Neural cell (in vitro differentiated cells): ENCODE data around the gene PIK3CG. TPM values are rescaled to one million over a fixed set of nuclear protein-coding genes. Genes with fewer than 3 reads are reported as not detected.

Source experiments
- H2AFZ ChIP-seq: fragments of 200-600, 300-800 bp; sonication (generic), shearing (Covaris generic); 2 replicates; pipeline ENCODE4 v1.6.0; 2014; ENCODE audit warnings: low read depth, mild to moderate bottlenecking, antibody characterized with exemption, low read length, moderate library complexity
- H3F3A ChIP-seq: fragments of 200-600 bp; shearing (Covaris generic); 2 replicates; pipeline ENCODE4 v1.6.1; 2016; ENCODE audit warnings: mild to moderate bottlenecking, moderate library complexity, mixed read lengths, antibody characterized with exemption, low read length; ENCODE audit not compliant: insufficient read depth, poor library complexity, severe bottlenecking
- H3K27ac ChIP-seq: fragments of 200-600, 300-800 bp; sonication (generic), shearing (Covaris generic); 2 replicates; pipeline ENCODE4 v1.5.1; 2014; ENCODE audit warnings: mild to moderate bottlenecking, low read length, moderate library complexity
- H3K27me3 ChIP-seq: fragments of 300-800, 200-600 bp; sonication (generic), shearing (Covaris generic); 2 replicates; pipeline ENCODE4 v1.6.0; 2014; ENCODE audit warnings: mild to moderate bottlenecking, low read depth, low read length, moderate library complexity; ENCODE audit not compliant: insufficient read depth
- H3K36me3 ChIP-seq: fragments of 300-800, 200-600 bp; sonication (generic), shearing (Covaris generic); 2 replicates; pipeline ENCODE4 v1.5.1; 2014; ENCODE audit warnings: mild to moderate bottlenecking, antibody characterized with exemption, low read length, moderate library complexity; ENCODE audit not compliant: insufficient read depth
- H3K4me2 ChIP-seq: fragments of 300-800, 200-600 bp; sonication (generic), shearing (Covaris generic); 2 replicates; pipeline ENCODE4 v1.6.0; 2014; ENCODE audit warnings: mild to moderate bottlenecking, low read length
- H3K4me3 ChIP-seq: fragments of 300-800, 200-600 bp; sonication (generic), shearing (Covaris generic); 2 replicates; pipeline ENCODE4 v1.5.1; 2014; ENCODE audit warnings: mild to moderate bottlenecking, low read length, moderate library complexity
- H3K79me2 ChIP-seq: fragments of 200-600 bp; shearing (Covaris generic); replicated peaks from 2 replicates; pipeline ENCODE4 v1.6.0; 2014; ENCODE audit warnings: mild to moderate bottlenecking, low read length, moderate library complexity; ENCODE audit not compliant: insufficient read depth
- H3K9ac ChIP-seq: fragments of 300-800, 200-600 bp; sonication (generic), shearing (Covaris generic); 2 replicates; pipeline ENCODE4 v1.6.1; 2016; ENCODE audit warnings: mild to moderate bottlenecking, low read length, mixed read lengths
- H3K9me2 ChIP-seq: fragments of 200-600 bp; shearing (Covaris generic); 2 replicates; pipeline ENCODE4 v1.6.1; 2016; ENCODE audit warnings: mild to moderate bottlenecking, low read length, mixed read lengths; ENCODE audit not compliant: insufficient read depth
- H3K9me3 ChIP-seq: fragments of 200-600, 300-800 bp; sonication (generic), shearing (Covaris generic); 2 replicates; pipeline ENCODE4 v1.6.1; 2016; ENCODE audit warnings: mild to moderate bottlenecking, mixed run types, low read length, moderate library complexity, mixed read lengths
- H4K20me1 ChIP-seq: fragments of 200-600 bp; shearing (Covaris generic); 2 replicates; pipeline ENCODE4 v1.6.1; 2016; ENCODE audit warnings: mild to moderate bottlenecking, mixed run types; ENCODE audit not compliant: insufficient read depth
- EP300 ChIP-seq: fragments of 450-650 bp; conservative IDR thresholded peaks from 2 replicates; pipeline ENCODE4 v1.6.1; 2014; ENCODE audit warnings: antibody characterized with exemption, mild to moderate bottlenecking, moderate library complexity; ENCODE audit not compliant: poor library complexity, severe bottlenecking
- EZH2 ChIP-seq: fragments of 200-600, 300-800 bp; shearing (Covaris generic), sonication (generic); IDR thresholded peaks from 2 replicates; pipeline ENCODE4 v1.6.1; 2014; ENCODE audit warnings: antibody characterized with exemption, low read length, borderline replicate concordance, mild to moderate bottlenecking; ENCODE audit not compliant: insufficient read depth, poor library complexity, severe bottlenecking
- MXI1 ChIP-seq: fragments of 450-650 bp; conservative IDR thresholded peaks from 2 replicates; pipeline ENCODE4 v1.6.1; 2014; ENCODE audit warnings: antibody characterized with exemption, mild to moderate bottlenecking; ENCODE audit not compliant: poor library complexity, severe bottlenecking
- POLR2AphosphoS5 ChIP-seq: IDR thresholded peaks from 2 replicates; pipeline ENCODE4 v1.6.1; 2012
- RAD21 ChIP-seq: fragments of 450-650 bp; conservative IDR thresholded peaks from 2 replicates; pipeline ENCODE4 v1.6.1; 2014; ENCODE audit warnings: antibody characterized with exemption, mild to moderate bottlenecking, moderate library complexity
- SMC3 ChIP-seq: fragments of 450-650 bp; conservative IDR thresholded peaks from 2 replicates; pipeline ENCODE4 v1.6.1; 2014; ENCODE audit warnings: antibody characterized with exemption, mild to moderate bottlenecking, moderate library complexity; ENCODE audit not compliant: poor library complexity
- TAF1 ChIP-seq: IDR thresholded peaks from 2 replicates; pipeline ENCODE4 v1.6.1; 2012; ENCODE audit warnings: low read depth
- polyA plus RNA-seq: library from polyadenylated mRNA; depleted of rRNA; stranded (reverse); fragments of >200 nt; gene quantifications from 2 replicates; pipeline ENCODE4 v1.2.3, GENCODE V29; 2014
- TF ChIP-seq, protein P1 (sequence below): IDR thresholded peaks from 2 replicates; pipeline ENCODE4 v1.6.1; 2012; ENCODE audit warnings: borderline replicate concordance
- TF ChIP-seq, protein P2 (sequence below): fragments of 450-650 bp; IDR thresholded peaks from 2 replicates; pipeline ENCODE4 v1.5.1; 2014; ENCODE audit warnings: antibody characterized with exemption, mild to moderate bottlenecking, moderate library complexity; ENCODE audit not compliant: poor library complexity, severe bottlenecking

Gene PIK3CG
- polyA plus RNA-seq, 1 donor from 2014 or later = not detected

GRCh38 chr7:106911959-106912358 is 46.9 kb downstream of the PIK3CG start:
- Histone ChIP-seq H4K20me1 (no peaks in the 10 kb centered on the region), H3K36me3 (no peaks in the 10 kb centered on the region), H3F3A (no peaks in the 10 kb centered on the region), H3K9ac (no peak overlapping the region), H3K4me3 (no peak overlapping the region), H3K9me2 (no peaks in the 10 kb centered on the region), H3K27me3 (no peaks in the 10 kb centered on the region), H2AFZ (no peak overlapping the region), H3K9me3 (no peaks in the 10 kb centered on the region), H3K27ac (no peak overlapping the region), H3K4me2 (no peak overlapping the region), H3K79me2 (no peaks in the 10 kb centered on the region)
- TF ChIP-seq TAF1 (no peak), EZH2 (no peak), SMC3 (no peak), POLR2AphosphoS5 (no peak), MXI1 (no peak), RAD21 (no peak), EP300 (no peak)
- TF ChIP-seq, protein P1, sequence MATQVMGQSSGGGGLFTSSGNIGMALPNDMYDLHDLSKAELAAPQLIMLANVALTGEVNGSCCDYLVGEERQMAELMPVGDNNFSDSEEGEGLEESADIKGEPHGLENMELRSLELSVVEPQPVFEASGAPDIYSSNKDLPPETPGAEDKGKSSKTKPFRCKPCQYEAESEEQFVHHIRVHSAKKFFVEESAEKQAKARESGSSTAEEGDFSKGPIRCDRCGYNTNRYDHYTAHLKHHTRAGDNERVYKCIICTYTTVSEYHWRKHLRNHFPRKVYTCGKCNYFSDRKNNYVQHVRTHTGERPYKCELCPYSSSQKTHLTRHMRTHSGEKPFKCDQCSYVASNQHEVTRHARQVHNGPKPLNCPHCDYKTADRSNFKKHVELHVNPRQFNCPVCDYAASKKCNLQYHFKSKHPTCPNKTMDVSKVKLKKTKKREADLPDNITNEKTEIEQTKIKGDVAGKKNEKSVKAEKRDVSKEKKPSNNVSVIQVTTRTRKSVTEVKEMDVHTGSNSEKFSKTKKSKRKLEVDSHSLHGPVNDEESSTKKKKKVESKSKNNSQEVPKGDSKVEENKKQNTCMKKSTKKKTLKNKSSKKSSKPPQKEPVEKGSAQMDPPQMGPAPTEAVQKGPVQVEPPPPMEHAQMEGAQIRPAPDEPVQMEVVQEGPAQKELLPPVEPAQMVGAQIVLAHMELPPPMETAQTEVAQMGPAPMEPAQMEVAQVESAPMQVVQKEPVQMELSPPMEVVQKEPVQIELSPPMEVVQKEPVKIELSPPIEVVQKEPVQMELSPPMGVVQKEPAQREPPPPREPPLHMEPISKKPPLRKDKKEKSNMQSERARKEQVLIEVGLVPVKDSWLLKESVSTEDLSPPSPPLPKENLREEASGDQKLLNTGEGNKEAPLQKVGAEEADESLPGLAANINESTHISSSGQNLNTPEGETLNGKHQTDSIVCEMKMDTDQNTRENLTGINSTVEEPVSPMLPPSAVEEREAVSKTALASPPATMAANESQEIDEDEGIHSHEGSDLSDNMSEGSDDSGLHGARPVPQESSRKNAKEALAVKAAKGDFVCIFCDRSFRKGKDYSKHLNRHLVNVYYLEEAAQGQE = no peak
- TF ChIP-seq, protein P2, sequence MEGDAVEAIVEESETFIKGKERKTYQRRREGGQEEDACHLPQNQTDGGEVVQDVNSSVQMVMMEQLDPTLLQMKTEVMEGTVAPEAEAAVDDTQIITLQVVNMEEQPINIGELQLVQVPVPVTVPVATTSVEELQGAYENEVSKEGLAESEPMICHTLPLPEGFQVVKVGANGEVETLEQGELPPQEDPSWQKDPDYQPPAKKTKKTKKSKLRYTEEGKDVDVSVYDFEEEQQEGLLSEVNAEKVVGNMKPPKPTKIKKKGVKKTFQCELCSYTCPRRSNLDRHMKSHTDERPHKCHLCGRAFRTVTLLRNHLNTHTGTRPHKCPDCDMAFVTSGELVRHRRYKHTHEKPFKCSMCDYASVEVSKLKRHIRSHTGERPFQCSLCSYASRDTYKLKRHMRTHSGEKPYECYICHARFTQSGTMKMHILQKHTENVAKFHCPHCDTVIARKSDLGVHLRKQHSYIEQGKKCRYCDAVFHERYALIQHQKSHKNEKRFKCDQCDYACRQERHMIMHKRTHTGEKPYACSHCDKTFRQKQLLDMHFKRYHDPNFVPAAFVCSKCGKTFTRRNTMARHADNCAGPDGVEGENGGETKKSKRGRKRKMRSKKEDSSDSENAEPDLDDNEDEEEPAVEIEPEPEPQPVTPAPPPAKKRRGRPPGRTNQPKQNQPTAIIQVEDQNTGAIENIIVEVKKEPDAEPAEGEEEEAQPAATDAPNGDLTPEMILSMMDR = no peak

DNA sequence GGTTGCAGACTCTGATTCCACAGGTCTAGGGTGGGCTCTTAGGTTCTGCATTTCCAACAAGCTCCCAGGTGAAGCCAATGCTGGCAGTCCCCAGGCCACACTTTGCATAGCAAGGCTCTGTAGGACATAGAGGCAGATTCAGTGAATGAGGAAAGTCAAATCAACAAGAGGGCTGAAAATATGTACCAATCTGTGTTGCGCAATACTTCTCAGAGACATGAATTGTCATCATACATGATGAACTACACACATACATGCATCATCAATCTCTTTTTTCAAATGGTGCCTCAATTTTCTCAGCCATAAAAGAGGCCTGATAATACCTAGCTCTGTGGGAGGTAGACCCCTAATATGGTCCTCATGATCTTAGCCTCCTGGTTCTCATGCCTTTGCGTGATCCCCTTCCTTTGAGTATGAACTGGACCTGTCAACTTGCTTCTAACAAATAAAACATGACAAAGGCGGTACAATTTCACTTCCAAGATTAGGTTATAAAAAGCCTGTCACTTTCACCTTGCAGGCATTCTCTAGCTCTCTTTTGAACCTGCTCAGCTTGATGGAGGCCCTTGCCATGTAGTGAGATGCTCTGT is 49.0 kb downstream of the PIK3CG start:
- H3K9me2 ChIP-seq = no peaks in the 10 kb centered on the region
- TF ChIP-seq TAF1 (no peak), MXI1 (no peak), EP300 (no peak), SMC3 (no peak), POLR2AphosphoS5 (no peak)
- TF ChIP-seq, protein P1 = no peak
- H3K36me3 ChIP-seq = no peaks in the 10 kb centered on the region
- H3K4me2 ChIP-seq = no peak overlapping the region
- no peaks in the 10 kb centered on the region for H3K9me3 ChIP-seq
- H3K9ac ChIP-seq = no peak overlapping the region
- H3K4me3 ChIP-seq = no peak overlapping the region
- H3K27me3 ChIP-seq = no peaks in the 10 kb centered on the region
- H3K79me2 ChIP-seq = no peaks in the 10 kb centered on the region
- H2AFZ ChIP-seq = no peak overlapping the region
- H3K27ac ChIP-seq = no peak overlapping the region
- H3F3A ChIP-seq = no peaks in the 10 kb centered on the region
- no peaks in the 10 kb centered on the region for H4K20me1 ChIP-seq
